Fibroblast of upper back skin (primary cell): ENCODE measurements around the gene MAT2B.

Experiments
- DNase-seq: peaks from one replicate; pipeline ENCODE4 v3.0.0-alpha.2; 2013

Gene MAT2B

DNA sequence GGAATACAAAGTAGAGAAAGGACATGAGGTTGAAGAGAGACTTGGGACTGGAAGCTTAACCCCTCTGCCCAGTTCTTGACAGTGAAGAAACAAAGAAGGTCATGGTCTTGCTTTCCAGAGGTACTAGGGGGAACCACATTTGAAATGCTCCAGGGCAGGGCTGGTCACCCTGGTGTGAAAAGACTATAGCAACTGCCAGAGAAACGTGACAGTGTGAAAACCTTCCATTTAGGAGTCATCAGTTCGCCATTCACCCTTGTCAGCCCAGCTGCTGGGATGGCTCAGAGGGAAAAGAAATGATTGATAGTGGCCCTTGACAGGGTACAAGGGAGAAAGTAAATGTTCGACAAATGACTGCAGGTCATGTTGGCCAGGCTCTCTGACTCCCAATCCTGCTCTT, 56.7 kb downstream of the MAT2B start:
- DNase-seq: no peak

DNA sequence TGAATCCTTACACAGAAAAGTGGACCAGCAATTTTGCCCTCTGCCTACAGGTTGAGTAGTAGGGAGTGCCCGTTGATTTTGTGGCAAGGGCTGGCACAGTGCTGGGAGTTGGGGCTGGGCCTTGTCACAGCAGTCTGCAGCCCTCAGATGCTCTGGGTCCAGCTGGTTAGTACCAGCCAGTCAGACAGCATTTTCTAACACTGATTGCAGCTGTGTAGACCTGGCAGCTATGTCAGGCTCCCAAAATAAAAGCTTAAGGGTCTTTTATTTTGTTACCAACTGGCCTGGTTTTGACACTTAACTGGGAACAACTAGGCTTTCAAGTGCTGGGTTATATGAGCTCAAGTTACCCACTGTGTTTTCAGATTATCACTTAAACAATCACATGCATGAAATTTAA, 57.7 kb downstream of the MAT2B start:
- no peak for DNase-seq

DNA sequence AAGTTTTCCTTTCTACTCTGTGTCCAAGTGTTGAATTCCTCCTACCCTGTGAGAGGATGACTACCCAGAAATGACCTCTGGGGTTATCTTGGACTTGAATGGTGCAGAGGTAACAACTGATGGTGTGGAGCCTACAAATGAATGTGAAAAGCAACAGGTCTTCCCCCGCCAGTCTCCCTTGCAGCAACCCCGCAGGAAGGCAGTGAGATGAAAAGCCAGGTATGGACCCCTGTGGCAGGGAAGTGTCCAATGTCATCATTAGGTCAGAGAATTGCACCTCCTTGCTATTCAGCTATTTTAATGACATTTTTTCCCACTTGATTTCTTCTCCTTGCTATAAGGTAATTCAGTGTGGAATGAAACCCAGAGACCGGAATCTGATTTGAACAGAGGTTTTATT, 58.5 kb downstream of the MAT2B start:
- DNase-seq: no peak

DNA sequence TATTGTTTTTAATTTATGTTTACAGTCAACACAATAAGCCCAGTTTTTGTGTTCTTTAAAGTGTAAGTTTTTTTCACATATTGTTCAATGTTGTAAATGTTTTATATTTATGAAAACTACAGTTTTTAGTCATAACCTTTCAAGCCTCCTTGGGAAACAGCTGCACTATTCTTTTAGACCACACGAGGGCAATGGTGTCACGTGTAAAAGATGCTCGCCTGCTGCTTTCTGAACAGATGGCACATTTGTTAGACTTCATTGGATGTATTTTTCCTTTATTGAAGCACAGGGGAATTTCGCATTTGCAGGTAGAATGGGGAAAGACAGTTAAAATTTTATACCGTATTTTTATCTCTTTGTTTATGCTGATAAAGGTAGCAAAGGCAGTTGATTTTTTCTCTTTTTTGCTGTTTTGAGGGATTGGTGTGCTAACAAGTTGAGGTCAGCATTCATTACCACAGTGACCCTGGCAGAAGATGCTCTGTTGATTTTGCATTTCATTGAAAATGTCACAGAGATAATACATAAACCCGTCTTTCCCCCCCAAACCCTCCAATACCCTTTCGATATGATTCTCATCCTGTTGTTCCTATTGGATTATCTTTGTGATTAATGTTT, 59.0 kb downstream of the MAT2B start:
- DNase-seq: peak; percentile 68

DNA sequence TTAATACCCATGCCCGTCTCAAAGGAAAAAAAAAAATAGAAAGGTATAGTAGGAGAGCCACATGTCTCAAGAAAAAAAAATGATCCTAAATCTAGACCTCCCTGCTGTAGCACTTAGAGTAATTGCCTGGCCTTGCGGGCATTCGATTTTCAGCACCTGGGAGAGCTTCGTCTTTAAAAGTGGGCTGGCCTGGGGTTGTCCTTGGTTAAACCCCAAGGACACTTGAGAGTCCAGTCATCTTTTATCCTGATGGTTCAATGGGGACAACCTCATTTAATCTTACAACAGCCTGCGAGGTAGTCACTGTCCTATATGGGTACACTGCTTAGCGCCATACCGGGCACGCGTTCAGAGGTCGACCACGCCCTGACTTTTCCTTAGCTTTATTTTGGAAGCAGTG, 60.1 kb downstream of the MAT2B start:
- DNase-seq: peak; percentile 16

DNA sequence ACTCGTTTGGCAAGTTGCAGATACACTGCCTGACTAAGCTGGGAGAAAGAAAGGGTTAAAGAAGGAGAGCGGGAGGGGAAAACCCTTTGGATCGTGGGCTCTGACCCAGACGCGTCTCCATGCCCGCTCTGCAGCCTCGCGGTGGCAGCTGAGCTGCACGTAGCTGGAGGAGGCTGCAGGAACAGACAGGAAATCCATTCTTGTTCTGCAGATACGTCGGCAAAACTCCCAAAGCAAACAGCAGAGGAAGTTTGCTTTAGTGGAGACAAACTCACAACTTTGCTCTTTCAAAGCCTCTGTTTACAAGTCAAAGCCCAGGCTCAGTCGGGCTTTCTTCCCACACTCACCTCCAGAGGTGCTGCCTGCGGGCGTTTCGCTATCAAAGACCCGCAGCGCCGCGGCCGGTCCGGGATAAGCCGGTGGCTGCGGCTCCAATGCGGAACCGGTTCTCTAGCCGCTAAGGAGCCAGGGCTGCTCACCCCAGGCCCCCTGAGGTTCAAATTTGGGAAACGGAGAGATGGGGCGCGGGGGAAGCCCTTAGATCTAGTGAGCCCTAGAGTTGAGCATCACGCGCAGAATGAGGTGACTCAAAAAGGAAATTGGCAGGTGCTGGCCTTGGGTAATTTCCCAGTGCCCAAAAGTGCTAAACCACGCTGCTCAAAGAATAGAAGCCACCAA, 60.7 kb downstream of the MAT2B start:
- peak; percentile 21 for DNase-seq

DNA sequence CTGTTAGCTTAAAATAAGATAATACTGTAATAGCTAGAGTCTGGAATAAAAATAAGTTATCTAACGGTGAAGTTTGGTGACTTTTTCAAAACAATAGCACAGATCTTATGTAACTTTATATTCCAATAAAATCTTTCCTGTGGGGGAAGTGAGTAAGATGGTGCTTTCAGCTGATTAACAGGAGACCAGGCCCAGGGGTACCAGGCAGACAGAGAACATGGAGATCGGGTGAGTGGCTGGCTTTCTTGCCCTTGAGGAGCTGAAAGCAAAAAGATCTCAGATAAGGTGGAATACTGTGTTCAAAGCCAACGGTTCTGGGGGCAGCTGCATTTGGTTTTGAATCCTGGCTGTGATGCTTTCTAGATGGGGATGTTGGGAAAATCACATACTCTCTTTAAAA, 61.3 kb downstream of the MAT2B start:
- DNase-seq: no peak

DNA sequence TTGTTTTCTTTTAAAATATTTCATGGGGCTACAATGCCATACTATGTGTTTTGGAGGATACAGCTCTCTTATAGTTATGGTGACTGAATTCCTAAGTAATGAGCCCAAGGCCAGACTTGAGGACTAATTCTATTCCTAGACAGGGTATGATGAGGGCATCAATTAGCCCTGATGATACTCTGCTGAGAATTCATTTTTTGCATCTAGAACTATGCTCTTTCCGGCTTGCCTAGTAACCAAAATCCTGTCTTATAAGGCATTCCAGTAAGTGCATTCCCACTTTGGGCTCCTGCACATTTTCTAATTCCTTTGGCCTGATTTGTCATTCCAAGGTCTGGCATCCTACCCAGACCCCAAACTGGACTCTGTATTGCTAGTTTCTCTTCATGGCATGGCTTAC, 62.4 kb downstream of the MAT2B start:
- peak; percentile 63 for DNase-seq
